Left ventricle myocardium superior (tissue), 1 donor: ENCODE data around the gene GRID1. TPM values are rescaled to one million over a fixed set of nuclear protein-coding genes. Genes with fewer than 3 reads are reported as not detected.

Experiments used
- ATAC-seq: fragments of 200-7000 bp; cut with Tn5 transposase; one replicate; pipeline ENCODE4 v1.9.1; 2020; ENCODE audit warnings: mild to moderate bottlenecking, moderate library complexity
- DNase-seq: peaks from one replicate; pipeline ENCODE4 v3.0.0-alpha.2; 2020
- intact Hi-C: fragments of 100-400 bp; cut with micrococcal nuclease; formaldehyde crosslinking; loops from one replicate; pipeline ENCODE4 v1.11.0; 2022
- total RNA-seq: library from RNA; stranded (reverse); fragmentation: NEBNext Ultra II Directional; extraction: Animal tissue kit (Norgen Biotek cat#: 25700); gene quantifications from one replicate; pipeline ENCODE4 v1.2.1, GENCODE V29; 2021
- donor health status: DM: no; HTN: yes; CAD: no; lungs with severe emphysema.

GRID1 gene
- total RNA-seq, 1 donor from 2014 or later, result 2.4 TPM

- intact Hi-C loops, result no loop called here
- DNase-seq, result no peak
- ATAC-seq, result no peak
Observed at GRCh38 chr10:86290933-86291615, 75.5 kb downstream of the GRID1 start.

GRCh38 chr10:86289577-86289868 lies 77.1 kb downstream of the GRID1 start:
- ATAC-seq (no peak), DNase-seq (no peak)
- intact Hi-C loops, result no loop called here

GRCh38 chr10:86288695-86289576 lies 77.7 kb downstream of the GRID1 start:
- intact Hi-C loops, result no loop called here
- ATAC-seq (no peak), DNase-seq (no peak)

- intact Hi-C loops, result no loop called here
- no peak for DNase-seq
- ATAC-seq, result no peak
Observed at GRCh38 chr10:86287966-86288579, 78.5 kb downstream of the GRID1 start.

GRCh38 chr10:86287110-86287793 lies 79.3 kb downstream of the GRID1 start:
- intact Hi-C loops, result no loop called here
- ATAC-seq, result no peak
- DNase-seq, result no peak

GRCh38 chr10:86286236-86287109 lies 80.1 kb downstream of the GRID1 start:
- DNase-seq (no peak), ATAC-seq (no peak)
- intact Hi-C loops, result no loop called here

- ATAC-seq (no peak), DNase-seq (no peak)
- intact Hi-C loops, result no loop called here
Observed at GRCh38 chr10:86285136-86285790, 81.3 kb downstream of the GRID1 start.

GRCh38 chr10:86284355-86285105 lies 82.1 kb downstream of the GRID1 start:
- DNase-seq (no peak), ATAC-seq (no peak)
- intact Hi-C loops, result no loop called here

- no peak for DNase-seq
- no peak for ATAC-seq
- intact Hi-C loops, result no loop called here
Observed at GRCh38 chr10:86283466-86284287, 82.9 kb downstream of the GRID1 start.

GRCh38 chr10:86282664-86283465 lies 83.7 kb downstream of the GRID1 start:
- DNase-seq (no peak), ATAC-seq (no peak)
- intact Hi-C loops, result no loop called here

GRCh38 chr10:86281396-86281795 lies 85.2 kb downstream of the GRID1 start:
- ATAC-seq, result no peak
- intact Hi-C loops, result no loop called here
- DNase-seq, result no peak

GRCh38 chr10:86269332-86269731 lies 97.3 kb downstream of the GRID1 start:
- ATAC-seq (no peak), DNase-seq (no peak)
- intact Hi-C loops, result no loop called here

- no peak for DNase-seq
- intact Hi-C loops, result no loop called here
Observed at GRCh38 chr10:86267286-86268195, 99.1 kb downstream of the GRID1 start.

GRCh38 chr10:86266446-86267242 lies 100.0 kb downstream of the GRID1 start:
- no peak for ATAC-seq
- intact Hi-C loops, result no loop called here
- DNase-seq, result no peak

More at GRCh38 chr10:86267286-86268195, 99.1 kb downstream of the GRID1 start:
- ATAC-seq, result no peak
